HG03354 (cell line): Measurements from ENCODE around the gene LDB2.
"Not testable (repeated sequence)": the region's sequence is repeated elsewhere in the genome, so short reads cannot be mapped to it uniquely, and the experiment has no call there.

ENCODE experiments used
- ATAC-seq: cut with Tn5 transposase; IDR thresholded peaks from one replicate; pipeline ENCODE4 v1.9.1; 2021; ENCODE audit warnings: mild to moderate bottlenecking; ENCODE audit not compliant: unreplicated experiment, poor library complexity, severe bottlenecking

The LDB2 gene

DNA sequence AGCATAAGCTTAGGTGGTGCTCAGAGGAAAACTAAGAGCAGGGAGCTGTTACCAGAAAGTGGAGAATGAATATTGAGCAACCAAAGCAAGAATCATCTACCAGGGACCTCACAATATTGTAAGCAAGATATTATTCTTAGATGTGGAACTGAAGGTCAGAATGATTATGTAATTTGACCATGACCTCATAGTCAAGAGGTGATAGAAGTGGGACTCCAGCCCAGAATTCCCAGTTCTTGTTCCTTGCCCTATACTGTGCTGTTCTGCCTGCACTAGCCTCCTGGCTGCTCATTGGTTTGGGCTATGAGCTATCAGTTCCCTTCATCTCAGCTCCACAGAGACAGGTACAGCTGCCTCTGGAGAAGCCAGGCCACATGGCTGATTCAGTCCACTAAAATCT, 229.4 kb downstream of the LDB2 start:
- ATAC-seq = no peak

DNA sequence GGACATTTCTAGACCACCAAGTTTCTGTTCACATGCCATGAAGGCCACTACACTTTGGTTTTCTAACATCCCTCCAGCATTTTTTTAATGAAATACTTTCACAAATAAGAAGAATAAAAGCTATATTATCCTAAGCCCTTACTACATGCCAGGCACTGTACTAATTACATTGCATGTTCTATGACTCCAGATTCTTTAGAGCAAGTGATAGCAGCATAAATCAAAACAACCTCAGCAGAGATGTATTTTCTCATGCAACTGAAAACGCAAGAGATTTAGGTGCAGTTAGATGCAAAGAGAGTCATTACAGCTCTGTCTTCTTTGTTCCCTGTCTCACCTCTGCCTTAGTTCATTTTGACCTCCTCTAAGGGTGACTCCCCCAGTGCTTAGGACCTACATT, 230.0 kb downstream of the LDB2 start:
- ATAC-seq = no peak

GRCh38 chr4:16667464-16667863, 231.0 kb downstream of the LDB2 start:
- ATAC-seq = no peak

GRCh38 chr4:16665942-16666551, 232.4 kb downstream of the LDB2 start:
- no peak for ATAC-seq

- ATAC-seq = no peak
These were observed 234.7 kb downstream of the LDB2 start for GRCh38 chr4:16663732-16664131.

- ATAC-seq = no peak
These were observed 235.1 kb downstream of the LDB2 start for GRCh38 chr4:16663307-16663706.

- no peak for ATAC-seq
These were observed 236.6 kb downstream of the LDB2 start for GRCh38 chr4:16661813-16662212.

GRCh38 chr4:16660656-16661055, 237.8 kb downstream of the LDB2 start:
- ATAC-seq = no peak

DNA sequence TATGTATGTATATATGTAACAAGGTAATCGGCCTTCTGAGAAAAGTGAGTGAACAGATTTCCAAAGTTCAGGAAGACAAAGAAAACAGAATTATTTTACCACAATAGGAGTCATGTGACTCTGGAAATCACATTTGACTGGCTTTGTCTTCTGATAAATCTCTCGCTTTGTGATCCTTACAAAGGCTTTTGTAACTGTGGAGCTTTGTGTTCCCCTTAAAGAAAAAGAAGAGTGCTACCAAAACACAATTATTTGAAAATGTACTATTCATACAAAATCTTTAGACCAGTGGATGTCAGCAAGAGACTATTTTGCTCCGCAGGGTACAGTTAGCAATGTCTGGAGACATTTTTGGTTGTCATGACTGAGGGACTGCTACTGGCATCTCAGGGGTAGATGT, 238.8 kb downstream of the LDB2 start:
- ATAC-seq = no peak

GRCh38 chr4:16659079-16659478, 239.4 kb downstream of the LDB2 start:
- no peak for ATAC-seq

- ATAC-seq = no peak
These were observed 240.3 kb downstream of the LDB2 start for GRCh38 chr4:16658183-16658582.

- no peak for ATAC-seq
These were observed 243.3 kb downstream of the LDB2 start for GRCh38 chr4:16655111-16655510.

GRCh38 chr4:16652732-16653305, 245.6 kb downstream of the LDB2 start:
- ATAC-seq = no peak

- ATAC-seq = no peak
These were observed 252.0 kb downstream of the LDB2 start for GRCh38 chr4:16646459-16646858.

- ATAC-seq = no peak
These were observed 254.6 kb downstream of the LDB2 start for GRCh38 chr4:16643893-16644292.

- ATAC-seq = no peak
These were observed 255.5 kb downstream of the LDB2 start for GRCh38 chr4:16642897-16643296.

GRCh38 chr4:16641971-16642370, 256.5 kb downstream of the LDB2 start:
- ATAC-seq = no peak

DNA sequence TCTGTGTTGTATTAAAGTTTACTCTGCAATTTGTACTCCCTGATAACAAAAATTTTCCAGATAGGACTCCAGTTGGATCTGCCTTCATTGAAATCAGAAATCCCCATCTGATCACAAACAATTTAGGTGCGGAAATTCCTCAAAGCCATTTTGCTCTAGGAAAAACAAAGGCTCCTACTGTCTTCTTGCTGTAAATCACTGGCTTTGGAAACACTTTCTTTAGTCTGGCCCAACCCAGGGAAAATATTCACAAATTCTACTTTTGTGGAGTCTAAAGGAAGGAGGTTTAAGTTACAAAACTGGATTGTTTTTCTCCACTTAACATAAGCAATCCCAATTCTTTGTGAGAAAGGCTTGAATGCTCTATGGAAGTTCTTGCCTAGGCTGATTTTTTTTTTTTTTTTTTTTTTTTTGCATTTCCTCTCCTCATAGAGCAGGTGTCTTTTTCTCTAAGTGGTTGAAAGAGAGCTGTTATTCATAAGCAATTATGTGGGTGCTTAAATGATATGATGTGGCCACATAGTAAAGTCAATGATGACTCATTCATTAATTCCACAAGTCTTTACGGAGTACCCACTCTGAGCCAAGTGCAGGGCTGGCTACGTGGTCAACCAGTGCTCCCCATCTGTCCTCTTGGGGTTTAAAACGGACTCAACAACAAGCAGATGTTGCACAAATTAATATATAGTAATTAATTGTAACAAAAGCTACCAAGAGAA, 261.4 kb downstream of the LDB2 start:
- no peak for ATAC-seq

- no peak for ATAC-seq
These were observed 262.1 kb downstream of the LDB2 start for GRCh38 chr4:16636304-16636703.

GRCh38 chr4:16629274-16629673, 269.2 kb downstream of the LDB2 start:
- not testable (repeated sequence) for ATAC-seq

GRCh38 chr4:16628835-16629234, 269.6 kb downstream of the LDB2 start:
- not testable (repeated sequence) for ATAC-seq
